G401.6 (cell line): ENCODE measurements around the gene OR10D3.
"Not testable (repeated sequence)": the region's sequence is repeated elsewhere in the genome, so short reads cannot be mapped to it uniquely, and the experiment has no call there.

Experiments used
- FAIRE-seq: peaks from 2 replicates; lab custom pipeline; 2012; peaks lifted over from hg19 to GRCh38; lab: Jason Lieb, UNC

OR10D3 gene

GRCh38 chr11:124194293-124195188, 11.4 kb downstream of the OR10D3 start:
- FAIRE-seq, result no peak

- FAIRE-seq, result no peak
These were observed 12.1 kb downstream of the OR10D3 start for GRCh38 chr11:124195189-124195734.

- FAIRE-seq, result no peak
These were observed 14.9 kb downstream of the OR10D3 start for GRCh38 chr11:124197999-124198398.

- no peak for FAIRE-seq
These were observed 15.8 kb downstream of the OR10D3 start for GRCh38 chr11:124198897-124199296.

- no peak for FAIRE-seq
These were observed 16.6 kb downstream of the OR10D3 start for GRCh38 chr11:124199702-124200101.

- no peak for FAIRE-seq
These were observed 17.5 kb downstream of the OR10D3 start for GRCh38 chr11:124200671-124201070.

GRCh38 chr11:124202951-124203350, 19.8 kb downstream of the OR10D3 start:
- FAIRE-seq, result no peak

- no peak for FAIRE-seq
These were observed 20.9 kb downstream of the OR10D3 start for GRCh38 chr11:124204008-124204407.

- FAIRE-seq, result no peak
These were observed 24.1 kb downstream of the OR10D3 start for GRCh38 chr11:124207102-124207792.

- no peak for FAIRE-seq
These were observed 26.7 kb downstream of the OR10D3 start for GRCh38 chr11:124209824-124210357.

GRCh38 chr11:124210421-124210820, 27.3 kb downstream of the OR10D3 start:
- FAIRE-seq, result no peak

- no peak for FAIRE-seq
These were observed 28.2 kb downstream of the OR10D3 start for GRCh38 chr11:124211321-124211720.

- FAIRE-seq, result no peak
These were observed 30.9 kb downstream of the OR10D3 start for GRCh38 chr11:124214027-124214426.

GRCh38 chr11:124219126-124219525, 36.0 kb downstream of the OR10D3 start:
- no peak for FAIRE-seq

GRCh38 chr11:124222407-124222806, 39.3 kb downstream of the OR10D3 start:
- FAIRE-seq, result no peak

GRCh38 chr11:124224618-124225423, 41.7 kb downstream of the OR10D3 start:
- not testable (repeated sequence) for FAIRE-seq

GRCh38 chr11:124225471-124225870, 42.3 kb downstream of the OR10D3 start:
- FAIRE-seq, result no peak

GRCh38 chr11:124233376-124233775, 50.2 kb downstream of the OR10D3 start:
- FAIRE-seq, result no peak
